ENCODE data around the gene MINDY4.

- TF ChIP-seq POLR2A (IDR thresholded peaks at IDR 0.05; ENCODE audit: low read depth, low read length) (no peak), SPI1 (IDR thresholded peaks at IDR 0.05; ENCODE audit: low read depth, low read length) (no peak), PAX5 (IDR thresholded peaks at IDR 0.05; ENCODE audit: insufficient read depth, low read length, severe bottlenecking) (no peak), POLR2AphosphoS5 (IDR thresholded peaks at IDR 0.05; ENCODE audit: low read depth, low read length) (no peak)
Measured at GRCh38 chr7:30722671-30723070, 48.5 kb upstream of the MINDY4 start.

All from GM12891 (cell line).